ENCODE results near the gene CECR2. TPM values are rescaled to one million over a fixed set of nuclear protein-coding genes. Genes with fewer than 3 reads are reported as not detected.

The CECR2 gene
- total RNA-seq, 1 experiment from 2014 or later, result 4.1 TPM

- no peak for DNase-seq (ENCODE audit: low spot score)
- Histone ChIP-seq H3K36me3 (ENCODE audit: insufficient read depth, low read length, poor library complexity, severe bottlenecking) (no peaks in the 10 kb centered on the region), H3K9me3 (ENCODE audit: low read depth, low read length, poor library complexity, severe bottlenecking) (no peaks in the 10 kb centered on the region), H3K4me3 (ENCODE audit: low read depth, low read length, poor library complexity, severe bottlenecking) (no peak overlapping the region), H3K4me1 (ENCODE audit: insufficient read depth, low read length, poor library complexity, severe bottlenecking) (peaks cover 8% of the 10 kb centered on the region), H3K27me3 (replicated peaks; ENCODE audit: insufficient read depth, low read depth, low read length, poor library complexity) (no peaks in the 10 kb centered on the region), H3K27ac (ENCODE audit: low read depth, low read length, poor library complexity, severe bottlenecking) (no peak overlapping the region)
- TF ChIP-seq EZH2 (IDR thresholded peaks at IDR 0.05; ENCODE audit: borderline replicate concordance, low read depth, low read length, poor library complexity, severe bottlenecking), result no peak
- TF ChIP-seq CTCF (conservative IDR thresholded peaks at IDR 0.05; ENCODE audit: low read depth, low read length), result no peak
- BruUV-seq (replicated peaks), result no TSS peak
- ChIA-PET CTCF (no interaction called here), POLR2A (ENCODE audit: low non-redundant PET) (no interaction called here)
- intact Hi-C loops (cut with micrococcal nuclease; ENCODE audit: unreplicated experiment), result no loop called here
These were observed 102.8 kb downstream of the CECR2 start for GRCh38 chr22:17471886-17472535.

- H3K4me1 ChIP-seq (ENCODE audit: insufficient read depth, low read length, poor library complexity, severe bottlenecking), result peaks cover 17% of the 10 kb centered on the region
- no peak overlapping the region for H3K27ac ChIP-seq (ENCODE audit: low read depth, low read length, poor library complexity, severe bottlenecking)
- H3K36me3 ChIP-seq (ENCODE audit: insufficient read depth, low read length, poor library complexity, severe bottlenecking), result no peaks in the 10 kb centered on the region
- H3K9me3 ChIP-seq (ENCODE audit: low read depth, low read length, poor library complexity, severe bottlenecking), result no peaks in the 10 kb centered on the region
- TF ChIP-seq EZH2 (IDR thresholded peaks at IDR 0.05; ENCODE audit: borderline replicate concordance, low read depth, low read length, poor library complexity, severe bottlenecking), result no peak
- no peak for TF ChIP-seq CTCF (conservative IDR thresholded peaks at IDR 0.05; ENCODE audit: low read depth, low read length)
- DNase-seq (ENCODE audit: low spot score), result no peak
- no peak overlapping the region for H3K4me3 ChIP-seq (ENCODE audit: low read depth, low read length, poor library complexity, severe bottlenecking)
- CTCF ChIA-PET, result no interaction called here
- no TSS peak for BruUV-seq (replicated peaks)
- intact Hi-C loops (cut with micrococcal nuclease; ENCODE audit: unreplicated experiment), result no loop called here
- POLR2A ChIA-PET (ENCODE audit: low non-redundant PET), result no interaction called here
- no peaks in the 10 kb centered on the region for H3K27me3 ChIP-seq (replicated peaks; ENCODE audit: insufficient read depth, low read depth, low read length, poor library complexity)
These were observed 103.7 kb downstream of the CECR2 start for GRCh38 chr22:17472932-17473331.

- CTCF ChIA-PET, result no interaction called here
- POLR2A ChIA-PET (ENCODE audit: low non-redundant PET), result no interaction called here
- Histone ChIP-seq H3K36me3 (ENCODE audit: insufficient read depth, low read length, poor library complexity, severe bottlenecking) (no peaks in the 10 kb centered on the region), H3K4me1 (ENCODE audit: insufficient read depth, low read length, poor library complexity, severe bottlenecking) (peaks cover 19% of the 10 kb centered on the region), H3K9me3 (ENCODE audit: low read depth, low read length, poor library complexity, severe bottlenecking) (no peaks in the 10 kb centered on the region), H3K4me3 (ENCODE audit: low read depth, low read length, poor library complexity, severe bottlenecking) (no peak overlapping the region), H3K27ac (ENCODE audit: low read depth, low read length, poor library complexity, severe bottlenecking) (no peak overlapping the region), H3K27me3 (replicated peaks; ENCODE audit: insufficient read depth, low read depth, low read length, poor library complexity) (no peaks in the 10 kb centered on the region)
- DNase-seq (ENCODE audit: low spot score), result no peak
- TF ChIP-seq CTCF (conservative IDR thresholded peaks at IDR 0.05; ENCODE audit: low read depth, low read length), result no peak
- TF ChIP-seq EZH2 (IDR thresholded peaks at IDR 0.05; ENCODE audit: borderline replicate concordance, low read depth, low read length, poor library complexity, severe bottlenecking), result no peak
- intact Hi-C loops (cut with micrococcal nuclease; ENCODE audit: unreplicated experiment), result no loop called here
- no TSS peak for BruUV-seq (replicated peaks)
These were observed 106.3 kb downstream of the CECR2 start for GRCh38 chr22:17475318-17476230.

Measured in A673 (cell line).